GM04504 (cell line): Measurements from ENCODE around the gene ARL3.
A peak's percentile ranks its signal among the peaks of the same experiment; 100 is the strongest.
"Not testable (repeated sequence)": the region's sequence is repeated elsewhere in the genome, so short reads cannot be mapped to it uniquely, and the experiment has no call there.

Experiments used
- DNase-seq: peaks from one replicate; pipeline ENCODE4 v3.0.0-alpha.2; 2012; ENCODE audit warnings: low read depth

Gene ARL3

GRCh38 chr10:102738692-102739121, 24.5 kb upstream of the ARL3 start:
- DNase-seq: no peak

GRCh38 chr10:102735065-102735562, 20.9 kb upstream of the ARL3 start:
- no peak for DNase-seq

- no peak for DNase-seq
Observed at GRCh38 chr10:102732661-102733060, 18.5 kb upstream of the ARL3 start.

GRCh38 chr10:102731222-102731800, 17.1 kb upstream of the ARL3 start:
- no peak for DNase-seq

GRCh38 chr10:102729029-102730026, 15.1 kb upstream of the ARL3 start:
- peak; percentile 66 for DNase-seq

- DNase-seq: no peak
Observed at GRCh38 chr10:102727037-102727818, 13.0 kb upstream of the ARL3 start.

- DNase-seq: no peak
Observed at GRCh38 chr10:102726274-102726673, 12.1 kb upstream of the ARL3 start.

- DNase-seq: no peak
Observed at GRCh38 chr10:102723989-102724388, 9.8 kb upstream of the ARL3 start.

- DNase-seq: no peak
Observed at GRCh38 chr10:102721954-102722353, 7.8 kb upstream of the ARL3 start.

GRCh38 chr10:102720775-102721301, 6.6 kb upstream of the ARL3 start:
- no peak for DNase-seq

- DNase-seq: no peak
Observed at GRCh38 chr10:102720337-102720736, 6.1 kb upstream of the ARL3 start.

- DNase-seq: no peak
Observed at GRCh38 chr10:102718220-102718619, 4.0 kb upstream of the ARL3 start.

- not testable (repeated sequence) for DNase-seq
Observed at GRCh38 chr10:102716900-102717565, 2.8 kb upstream of the ARL3 start.

GRCh38 chr10:102715880-102716279, 1.7 kb upstream of the ARL3 start:
- no peak for DNase-seq

- DNase-seq: no peak
Observed at GRCh38 chr10:102714621-102715455, 641 bp upstream of the ARL3 start, which contains the start of gene SFXN2. Gene SFXN2, plus strand, starts transcription at chr10:102714636. Its CDS starts 12,001 bp downstream, at chr10:102726637.

GRCh38 chr10:102713539-102713813, 721 bp downstream of the ARL3 start:
- no peak for DNase-seq

GRCh38 chr10:102712843-102713538, 1.2 kb downstream of the ARL3 start:
- no peak for DNase-seq

- no peak for DNase-seq
Observed at GRCh38 chr10:102712089-102712488, 2.1 kb downstream of the ARL3 start.

GRCh38 chr10:102710609-102711008, 3.6 kb downstream of the ARL3 start:
- peak; percentile 35 for DNase-seq

GRCh38 chr10:102705531-102705930, 8.7 kb downstream of the ARL3 start:
- DNase-seq: no peak
